ENCODE data around the gene ZC3H7B.
A peak's percentile ranks its signal among the peaks of the same experiment; 100 is the strongest.
"Not testable (repeated sequence)": the region's sequence is repeated elsewhere in the genome, so short reads cannot be mapped to it uniquely, and the experiment has no call there.

Gene ZC3H7B

GRCh38 chr22:41286639-41287091 is 14.7 kb upstream of the ZC3H7B start:
- peak in 1 of 2 donors; percentile 14 for DNase-seq (ENCODE audit: low read depth in 2 of 2)

- DNase-seq (ENCODE audit: low read depth in 2 of 2): no peak
These were observed 12.9 kb upstream of the ZC3H7B start for GRCh38 chr22:41288245-41288946.

- no peak for DNase-seq (ENCODE audit: low read depth in 2 of 2)
These were observed 11.7 kb upstream of the ZC3H7B start for GRCh38 chr22:41289671-41290070.

- DNase-seq (ENCODE audit: low read depth in 2 of 2): no peak
These were observed 10.8 kb upstream of the ZC3H7B start for GRCh38 chr22:41290262-41291221.

GRCh38 chr22:41294816-41295215 is 6.5 kb upstream of the ZC3H7B start:
- DNase-seq (ENCODE audit: low read depth in 2 of 2): not testable (repeated sequence)

GRCh38 chr22:41296826-41297667 is 4.3 kb upstream of the ZC3H7B start:
- DNase-seq (ENCODE audit: low read depth in 2 of 2): no peak

GRCh38 chr22:41300661-41301060 is 664 bp upstream of the ZC3H7B start:
- DNase-seq (ENCODE audit: low read depth in 2 of 2): no peak

- no peak for DNase-seq (ENCODE audit: low read depth in 2 of 2)
These were observed 869 bp downstream of the ZC3H7B start for GRCh38 chr22:41302021-41302767.

GRCh38 chr22:41302811-41303210 is 1.5 kb downstream of the ZC3H7B start:
- DNase-seq (ENCODE audit: low read depth in 2 of 2): no peak

- DNase-seq (ENCODE audit: low read depth in 2 of 2): no peak
These were observed 4.3 kb downstream of the ZC3H7B start for GRCh38 chr22:41305646-41306045.

GRCh38 chr22:41308054-41308453 is 6.7 kb downstream of the ZC3H7B start:
- no peak for DNase-seq (ENCODE audit: low read depth in 2 of 2)

GRCh38 chr22:41308544-41308947 is 7.2 kb downstream of the ZC3H7B start:
- no peak for DNase-seq (ENCODE audit: low read depth in 2 of 2)

GRCh38 chr22:41310336-41310735 is 9.0 kb downstream of the ZC3H7B start:
- DNase-seq (ENCODE audit: low read depth in 2 of 2): no peak

- no peak for DNase-seq (ENCODE audit: low read depth in 2 of 2)
These were observed 10.2 kb downstream of the ZC3H7B start for GRCh38 chr22:41311487-41311886.

GRCh38 chr22:41314821-41315220 is 13.5 kb downstream of the ZC3H7B start:
- no peak for DNase-seq (ENCODE audit: low read depth in 2 of 2)

GRCh38 chr22:41315586-41315985 is 14.3 kb downstream of the ZC3H7B start:
- no peak for DNase-seq (ENCODE audit: low read depth in 2 of 2)

- no peak for DNase-seq (ENCODE audit: low read depth in 2 of 2)
These were observed 19.3 kb downstream of the ZC3H7B start for GRCh38 chr22:41320416-41321240.

- DNase-seq (ENCODE audit: low read depth in 2 of 2): no peak
These were observed 23.6 kb downstream of the ZC3H7B start for GRCh38 chr22:41324821-41325528.

- DNase-seq (ENCODE audit: low read depth in 2 of 2): no peak
These were observed 25.8 kb downstream of the ZC3H7B start for GRCh38 chr22:41327124-41327523.

- DNase-seq (ENCODE audit: low read depth in 2 of 2): no peak
These were observed 28.8 kb downstream of the ZC3H7B start for GRCh38 chr22:41330169-41330568.
